Common myeloid progenitor, CD34-positive (primary cell): ENCODE data around the gene PTCH1.

ENCODE experiments used
- CTCF ChIA-PET: fragments of 350-600 bp; sonication (Branson Sonifier 250); formaldehyde crosslinking; loops from one replicate; lab custom pipeline; 2021; ENCODE audit warnings: antibody characterized with exemption; lab: Charles Lee
- POLR2A ChIA-PET: fragments of 350-600 bp; sonication (Branson Sonifier 250); formaldehyde crosslinking; loops from one replicate; lab custom pipeline; 2021; ENCODE audit warnings: antibody characterized with exemption; lab: Charles Lee
- DNase-seq, 3 donors: peaks; one replicate each; pipeline versions ENCODE4 v3.0.0 to v3.0.0-alpha.2; 2013
- H3K27ac ChIP-seq, 2 experiments: 1 replicate in 1 of 2; 2 replicates in 1 of 2; pipeline ENCODE4 v1.7.0; 2013; ENCODE audit warnings: inconsistent platforms in 2 of 2, low read length in 2 of 2, mild to moderate bottlenecking in 2 of 2, low read depth in 1 of 2, moderate library complexity in 1 of 2; ENCODE audit not compliant: severe bottlenecking in 2 of 2, insufficient read depth in 1 of 2, poor library complexity in 1 of 2
- H3K27me3 ChIP-seq, 5 experiments: replicated peaks in 2 of 5; 1 replicate in 3 of 5; 2 replicates in 2 of 5; pipeline versions ENCODE4 v1.6.1 to v1.7.0; 2013; ENCODE audit warnings: low read length in 4 of 5, mild to moderate bottlenecking in 2 of 5, moderate library complexity in 2 of 5, inconsistent platforms in 1 of 5; ENCODE audit not compliant: insufficient read depth in 5 of 5, control insufficient read depth in 4 of 5
- H3K36me3 ChIP-seq, 4 experiments: 1 replicate in 2 of 4; 2 replicates in 2 of 4; pipeline versions ENCODE4 v1.6.1 to v1.7.0; 2013; ENCODE audit warnings: low read length in 3 of 4, control low read depth in 1 of 4, mild to moderate bottlenecking in 1 of 4; ENCODE audit not compliant: control insufficient read depth in 4 of 4, insufficient read depth in 4 of 4
- H3K4me1 ChIP-seq, 4 experiments: 1 replicate in 3 of 4; 2 replicates in 1 of 4; pipeline versions ENCODE4 v1.6.1 to v1.7.1; 2013; ENCODE audit warnings: low read length in 3 of 4, mild to moderate bottlenecking in 3 of 4, control low read depth in 1 of 4, inconsistent platforms in 1 of 4, moderate library complexity in 1 of 4; ENCODE audit not compliant: control insufficient read depth in 4 of 4, insufficient read depth in 4 of 4; ENCODE audit errors: control extremely low read depth in 1 of 4
- H3K4me3 ChIP-seq, 7 experiments: 1 replicate in 4 of 7; 2 replicates in 3 of 7; pipeline versions ENCODE4 v1.5.1 to v1.7.0; 2013; ENCODE audit warnings: mild to moderate bottlenecking in 7 of 7, low read length in 6 of 7, moderate library complexity in 6 of 7, inconsistent platforms in 2 of 7, low read depth in 2 of 7, control low read depth in 1 of 7; ENCODE audit not compliant: insufficient read depth in 4 of 7, control insufficient read depth in 1 of 7; ENCODE audit errors: extremely low read depth in 1 of 7
- H3K9me3 ChIP-seq, 5 experiments: 1 replicate in 4 of 5; 2 replicates in 1 of 5; pipeline versions ENCODE4 v1.6.1 to v1.7.1; 2013; ENCODE audit warnings: low read length in 4 of 5, mild to moderate bottlenecking in 2 of 5, inconsistent platforms in 1 of 5, low read depth in 1 of 5, moderate library complexity in 1 of 5; ENCODE audit not compliant: control insufficient read depth in 4 of 5, insufficient read depth in 2 of 5; ENCODE audit errors: control extremely low read depth in 1 of 5
- WGBS: methylation state at CpG from one replicate; pipeline ENCODE4 v1.1.5; 2013; ENCODE audit not compliant: insufficient coverage; 5-methylcytosine and 5-hydroxymethylcytosine counted together

The PTCH1 gene

GRCh38 chr9:95434116-95435073, 82.4 kb downstream of the PTCH1 start:
- DNase-seq, result peak in 2 of 3 donors; percentile 47 to 65
- 67% methylated on average over 23 of the region's 25 CpGs for WGBS
- Histone ChIP-seq H3K9me3 (peaks cover 3 to 23% (median 15%) of the 10 kb centered on the region in 5 experiments), H3K27me3 (peaks cover 0 to 29% (median 5%) of the 10 kb centered on the region in 5 experiments), H3K36me3 (no peaks in the 10 kb centered on the region), H3K4me1 (peaks cover 0 to 6% (median 0%) of the 10 kb centered on the region in 4 experiments), H3K27ac (no peak overlapping the region), H3K4me3 (no peak overlapping the region)
- ChIA-PET POLR2A (no interaction called here), CTCF (no interaction called here)

GRCh38 chr9:95433096-95433819, 83.5 kb downstream of the PTCH1 start:
- WGBS, result 60% methylated on average over 1 of the region's 8 CpGs
- ChIA-PET CTCF (no interaction called here), POLR2A (no interaction called here)
- H3K9me3 ChIP-seq, result peaks cover 3 to 24% (median 15%) of the 10 kb centered on the region in 5 experiments
- no peaks in the 10 kb centered on the region for H3K36me3 ChIP-seq
- DNase-seq, result peak in 2 of 3 donors; percentile 31 to 44
- H3K4me1 ChIP-seq, result peaks cover 0 to 6% (median 0%) of the 10 kb centered on the region in 4 experiments
- no peak overlapping the region for H3K27ac ChIP-seq
- H3K4me3 ChIP-seq, result no peak overlapping the region
- H3K27me3 ChIP-seq, result peaks cover 0 to 30% (median 4%) of the 10 kb centered on the region in 5 experiments

GRCh38 chr9:95431286-95431685, 85.5 kb downstream of the PTCH1 start:
- Histone ChIP-seq H3K27ac (no peak overlapping the region), H3K36me3 (no peaks in the 10 kb centered on the region), H3K4me3 (no peak overlapping the region), H3K9me3 (peaks cover 3 to 24% (median 15%) of the 10 kb centered on the region in 5 experiments), H3K4me1 (peaks cover 0 to 13% (median 7%) of the 10 kb centered on the region in 4 experiments), H3K27me3 (peaks cover 0 to 39% (median 10%) of the 10 kb centered on the region in 5 experiments)
- 100% methylated on average over 1 of the region's 1 CpG for WGBS
- no peak for DNase-seq
- ChIA-PET POLR2A (no interaction called here), CTCF (no interaction called here)

GRCh38 chr9:95429948-95430620, 86.7 kb downstream of the PTCH1 start:
- Histone ChIP-seq H3K4me1 (peaks cover 0 to 19% (median 10%) of the 10 kb centered on the region in 4 experiments), H3K9me3 (peaks cover 3 to 24% (median 15%) of the 10 kb centered on the region in 5 experiments), H3K4me3 (no peak overlapping the region), H3K27ac (no peak overlapping the region), H3K27me3 (peaks cover 0 to 48% (median 12%) of the 10 kb centered on the region in 5 experiments), H3K36me3 (no peaks in the 10 kb centered on the region)
- ChIA-PET CTCF (no interaction called here), POLR2A (no interaction called here)
- WGBS, result 97% methylated on average over 3 of the region's 7 CpGs
- no peak for DNase-seq

- Histone ChIP-seq H3K4me3 (no peak overlapping the region), H3K27me3 (peaks cover 0 to 44% (median 12%) of the 10 kb centered on the region in 5 experiments)
- POLR2A ChIA-PET, result no interaction called here
Measured at GRCh38 chr9:95429096-95429495, 87.7 kb downstream of the PTCH1 start.

GRCh38 chr9:95425910-95426551, 90.7 kb downstream of the PTCH1 start:
- H3K36me3 ChIP-seq, result no peaks in the 10 kb centered on the region
- peaks cover 0 to 13% (median 10%) of the 10 kb centered on the region in 4 experiments for H3K4me1 ChIP-seq
- WGBS, result 60% methylated on average over 9 of the region's 11 CpGs
- POLR2A ChIA-PET, result no interaction called here
- peak overlapping the region in 3 of 7 experiments; percentile 9 to 57 (median 48) for H3K4me3 ChIP-seq
- DNase-seq, result peak in 1 of 3 donors; percentile 15
- H3K27ac ChIP-seq, result no peak overlapping the region
- CTCF ChIA-PET, result no interaction called here
- peaks cover 5 to 38% (median 23%) of the 10 kb centered on the region in 5 experiments for H3K9me3 ChIP-seq
- peaks cover 0 to 45% (median 8%) of the 10 kb centered on the region in 5 experiments for H3K27me3 ChIP-seq

More at GRCh38 chr9:95429096-95429495, 87.7 kb downstream of the PTCH1 start:
- Histone ChIP-seq H3K9me3 (peaks cover 3 to 23% (median 14%) of the 10 kb centered on the region in 5 experiments), H3K4me1 (peaks cover 0 to 15% (median 10%) of the 10 kb centered on the region in 4 experiments), H3K27ac (no peak overlapping the region), H3K36me3 (no peaks in the 10 kb centered on the region)
- no peak for DNase-seq
- 99% methylated on average over 9 of the region's 10 CpGs for WGBS
- CTCF ChIA-PET, result no interaction called here
